ENCODE data around the gene TRIM7. TPM values are rescaled to one million over a fixed set of nuclear protein-coding genes. Genes with fewer than 3 reads are reported as not detected.

The TRIM7 gene
- total and polyA plus RNA-seq, 2 experiments from 2014 or later: 3.1 to 6.8 TPM

DNA sequence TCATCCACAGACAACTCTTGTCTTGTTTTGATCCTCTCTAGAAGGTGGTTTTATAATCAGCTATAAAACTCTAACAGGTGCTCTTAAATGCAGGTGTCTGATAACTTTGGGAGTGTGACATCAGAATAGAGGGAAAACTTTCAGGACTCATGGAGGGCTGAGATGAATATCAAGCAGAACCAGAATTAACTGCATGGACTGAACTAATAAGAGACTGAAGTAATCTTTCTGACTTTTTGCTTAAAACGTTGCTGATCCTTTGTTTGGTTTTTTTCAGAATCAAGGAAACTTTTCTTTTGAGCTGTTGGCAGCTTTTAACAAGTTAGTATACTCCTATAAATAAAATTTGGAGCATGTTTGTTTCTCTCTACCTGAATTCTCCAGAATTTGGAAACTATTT, 59.9 kb downstream of the TRIM7 start:
- no peak for TF ChIP-seq EZH2 (IDR thresholded peaks at IDR 0.05; ENCODE audit: insufficient read depth, poor library complexity, severe bottlenecking)
- TF ChIP-seq EZH2phosphoT487 (IDR thresholded peaks at IDR 0.05; ENCODE audit: insufficient read depth, low read depth): no peak
- DNase-seq: no peak
- Histone ChIP-seq H3K9me3 (ENCODE audit: low read depth) (no peaks in the 10 kb centered on the region), H3K4me1 (ENCODE audit: insufficient read depth) (no peaks in the 10 kb centered on the region), H3K79me2 (ENCODE audit: insufficient read depth) (no peaks in the 10 kb centered on the region), H3K9me2 (ENCODE audit: insufficient read depth) (no peaks in the 10 kb centered on the region), H3K9ac (no peak overlapping the region), H3K4me3 (no peak overlapping the region), H3K36me3 (ENCODE audit: low read depth) (no peaks in the 10 kb centered on the region), H3K4me2 (ENCODE audit: unreplicated experiment) (no peak overlapping the region), H3F3A (ENCODE audit: insufficient read depth) (no peaks in the 10 kb centered on the region), H3K27me3 (replicated peaks; ENCODE audit: insufficient read depth) (peaks cover 14% of the 10 kb centered on the region; the same call in 1 of the 2 replicates), H3K27ac (no peak overlapping the region), H2AFZ (no peak overlapping the region), H4K20me1 (ENCODE audit: insufficient read depth) (no peaks in the 10 kb centered on the region)
- WGBS, 2 experiments (ENCODE audit: low coverage in 1 of 2, low lambda C conversion rate in 2 of 2, missing lambda C conversion rate in 2 of 2): 0% methylated on average over 1 of the region's 1 CpG
- in situ Hi-C loops (cut with MboI): no loop called here

Small RNA genes within 50 kb of the gene (microRNA-seq; reads per million reads assigned to microRNA genes)
- 2.6 reads per million for gene MIR4638 (ENCODE audit: borderline number of aligned reads)

Small RNA genes within 50 kb of the gene (small RNA-seq; reads per million reads assigned to genes)
- gene MIR4638 (ENCODE audit: low read depth, low replicate concordance) (not detected), gene SNORD95 (ENCODE audit: low read depth, low replicate concordance) (not detected), gene SNORD96A (ENCODE audit: low read depth, low replicate concordance) (not detected)

Other genes with a start within 250 kb of the TRIM7 start
- not detected in 2 replicates for gene BTNL3, start 216.3 kb downstream of the TRIM7 start, total RNA-seq (2014; rRNA removed; shearing (Covaris generic))
- gene BTNL3, start 216.3 kb downstream of the TRIM7 start, polyA plus RNA-seq (2016; fragmentation: Nextera tagmentation; extraction: Ambion mirVana): not detected in 2 replicates
- not detected in 2 replicates for gene BTNL9, start 164.9 kb downstream of the TRIM7 start, total RNA-seq (2014; rRNA removed; shearing (Covaris generic))
- not detected in 2 replicates for gene BTNL9, start 164.9 kb downstream of the TRIM7 start, polyA plus RNA-seq (2016; fragmentation: Nextera tagmentation; extraction: Ambion mirVana)
- not detected in 2 replicates for gene OR2V1, start 74.0 kb downstream of the TRIM7 start, total RNA-seq (2014; rRNA removed; shearing (Covaris generic))
- not detected in 2 replicates for gene OR2V1, start 74.0 kb downstream of the TRIM7 start, polyA plus RNA-seq (2016; fragmentation: Nextera tagmentation; extraction: Ambion mirVana)
- not detected in 2 replicates for gene OR2V2, start 57.6 kb downstream of the TRIM7 start, total RNA-seq (2014; rRNA removed; shearing (Covaris generic))
- not detected in 2 replicates for gene OR2V2, start 57.6 kb downstream of the TRIM7 start, polyA plus RNA-seq (2016; fragmentation: Nextera tagmentation; extraction: Ambion mirVana)
- 17.5 and 18.6 TPM in 2 replicates for gene TRIM41, start 18.1 kb upstream of the TRIM7 start, total RNA-seq (2014; rRNA removed; shearing (Covaris generic))
- 3.8 and 4.3 TPM in 2 replicates for gene TRIM41, start 18.1 kb upstream of the TRIM7 start, polyA plus RNA-seq (2016; fragmentation: Nextera tagmentation; extraction: Ambion mirVana)
- gene RACK1, start 38.7 kb upstream of the TRIM7 start, total RNA-seq (2014; rRNA removed; shearing (Covaris generic)): 2,598 and 3,224 TPM in 2 replicates
- gene RACK1, start 38.7 kb upstream of the TRIM7 start, polyA plus RNA-seq (2016; fragmentation: Nextera tagmentation; extraction: Ambion mirVana): 837 and 864 TPM in 2 replicates
- gene TRIM52, start 55.9 kb upstream of the TRIM7 start, total RNA-seq (2014; rRNA removed; shearing (Covaris generic)): 6.6 and 7.8 TPM in 2 replicates
- gene TRIM52, start 55.9 kb upstream of the TRIM7 start, polyA plus RNA-seq (2016; fragmentation: Nextera tagmentation; extraction: Ambion mirVana): 4.1 and 5.3 TPM in 2 replicates
- gene OR4F3, start 162.1 kb upstream of the TRIM7 start, total RNA-seq (2014; rRNA removed; shearing (Covaris generic)): not detected in 2 replicates
- not detected in 2 replicates for gene OR4F3, start 162.1 kb upstream of the TRIM7 start, polyA plus RNA-seq (2016; fragmentation: Nextera tagmentation; extraction: Ambion mirVana)